ENCODE measurements around the gene CXCL1.

- no peak for TF ChIP-seq TAF1 (IDR thresholded peaks at IDR 0.05; ENCODE audit: low read depth)
- TF ChIP-seq YY1 (IDR thresholded peaks at IDR 0.05; ENCODE audit: low read depth): no peak
- TF ChIP-seq RAD21 (IDR thresholded peaks at IDR 0.05; ENCODE audit: low read depth): no peak
- no peak for TF ChIP-seq MAX (IDR thresholded peaks at IDR 0.05)
- TF ChIP-seq REST (IDR thresholded peaks at IDR 0.05; ENCODE audit: low read depth): no peak
- no peak for TF ChIP-seq EP300 (IDR thresholded peaks at IDR 0.05; ENCODE audit: borderline replicate concordance)
- TF ChIP-seq TEAD4 (IDR thresholded peaks at IDR 0.05): no peak
- no peak for TF ChIP-seq TCF12 (IDR thresholded peaks at IDR 0.05; ENCODE audit: low read depth)
- TF ChIP-seq CREB1 (IDR thresholded peaks at IDR 0.05; ENCODE audit: low read depth): no peak
- no peak for TF ChIP-seq EGR1 (IDR thresholded peaks at IDR 0.05)
- no peak for TF ChIP-seq CEBPB (IDR thresholded peaks at IDR 0.05)
- no peak for TF ChIP-seq USF1 (IDR thresholded peaks at IDR 0.05)
Observed at GRCh38 chr4:73904491-73904890, 35.3 kb downstream of the CXCL1 start.
